A549 (cell line): ENCODE data around the gene NR3C2. TPM values are rescaled to one million over a fixed set of nuclear protein-coding genes. Genes with fewer than 3 reads are reported as not detected.

Source experiments
- ATAC-seq, 2 experiments: fragments of 200-7000 bp in 1 of 2; fragments of >200 bp in 1 of 2; cut with Nextera tagmentation in 1 of 2; cut with Tn5 transposase in 1 of 2; 3 replicates each; pipeline versions ENCODE4 v1.8.0 to v1.9.1; 2018 to 2020; ENCODE audit warnings: mild to moderate bottlenecking in 1 of 2, moderate library complexity in 1 of 2
- CTCF ChIA-PET: fragments of 300-600 bp; sonication (Branson Sonifier 250); formaldehyde crosslinking; extraction: SDS; loops from one replicate; lab custom pipeline; 2021; ENCODE audit warnings: antibody characterized with exemption, inconsistent platforms; lab: Yijun Ruan, JAX
- POLR2A ChIA-PET: fragments of 350-600 bp; formaldehyde crosslinking; extraction: SDS; loops from one replicate; lab custom pipeline; 2021; ENCODE audit warnings: antibody characterized with exemption, inconsistent platforms; lab: Yijun Ruan, JAX
- DNase-seq, 2 experiments: peaks; one replicate each; pipeline versions ENCODE4 v3.0.0 to v3.0.0-alpha.2; 2011 to 2016; ENCODE audit warnings: low read depth in 1 of 2, low spot score in 1 of 2
- FAIRE-seq: peaks from 2 replicates; lab custom pipeline; 2011; peaks lifted over from hg19 to GRCh38; lab: Jason Lieb, UNC
- H3K27ac ChIP-seq, 2 experiments: fragments of >200 bp; sonication (Bioruptor Twin); formaldehyde crosslinking; 3 replicates each; pipeline ENCODE4 v1.5.1; 2016 to 2017
- H3K4me1 ChIP-seq: fragments of >200 bp; sonication (Bioruptor Twin); formaldehyde crosslinking; 3 replicates; pipeline ENCODE4 v1.6.1; 2016
- H3K4me2 ChIP-seq: fragments of >200 bp; sonication (Bioruptor Twin); formaldehyde crosslinking; 3 replicates; pipeline ENCODE4 v1.6.1; 2016
- H3K4me3 ChIP-seq: fragments of >200 bp; sonication (Bioruptor Twin); formaldehyde crosslinking; 3 replicates; pipeline ENCODE4 v1.5.1; 2016
- H3K9me3 ChIP-seq: fragments of >200 bp; sonication (Bioruptor Twin); formaldehyde crosslinking; 3 replicates; pipeline ENCODE4 v1.6.1; 2016
- BHLHE40 ChIP-seq: IDR thresholded peaks from 2 replicates; pipeline ENCODE4 v1.6.1; 2012; ENCODE audit warnings: low read depth, low read length, inconsistent platforms
- CBX8 ChIP-seq: fragments of 200-600 bp; sonication (generic); IDR thresholded peaks from 2 replicates; pipeline ENCODE4 v1.6.1; 2016
- EHF ChIP-seq: fragments of 250-450 bp; sonication (Bioruptor Pico); IDR thresholded peaks from 2 replicates; pipeline ENCODE4 v1.5.0; 2020; ENCODE audit warnings: mild to moderate bottlenecking
- FOXS1 ChIP-seq: fragments of 250-450 bp; sonication (Bioruptor Pico); IDR thresholded peaks from 2 replicates; pipeline ENCODE4 v1.5.0; 2020; ENCODE audit warnings: mild to moderate bottlenecking, moderate library complexity
- HDAC2 ChIP-seq: fragments of 200-600 bp; sonication (generic); IDR thresholded peaks from 2 replicates; pipeline ENCODE4 v1.6.1; 2016
- HEYL ChIP-seq: fragments of 250-450 bp; sonication (Bioruptor Pico); IDR thresholded peaks from 2 replicates; pipeline ENCODE4 v1.8.0; 2021; ENCODE audit warnings: mild to moderate bottlenecking, moderate library complexity
- JUN ChIP-seq, 2 experiments: fragments of >200 bp; sonication (Bioruptor Twin); formaldehyde crosslinking; IDR thresholded peaks; 2 replicates in 1 of 2; 3 replicates in 1 of 2; pipeline ENCODE4 v1.6.1; 2016 to 2017
- MAZ ChIP-seq: fragments of 150-350 bp; IDR thresholded peaks from 2 replicates; pipeline ENCODE4 v1.6.1; 2014; ENCODE audit warnings: antibody characterized with exemption, low read depth, low read length, borderline replicate concordance
- NFE2L2 ChIP-seq: fragments of 150-350 bp; conservative IDR thresholded peaks from 2 replicates; pipeline ENCODE4 v1.6.1; 2014; ENCODE audit warnings: low read length
- NR3C1 ChIP-seq: fragments of >200 bp; sonication (Bioruptor Twin); formaldehyde crosslinking; IDR thresholded peaks from 3 replicates; pipeline ENCODE4 v1.6.1; 2017
- PHF8 ChIP-seq: fragments of 200-600 bp; sonication (generic); IDR thresholded peaks from 2 replicates; pipeline ENCODE4 v1.6.1; 2016; ENCODE audit warnings: low read depth, mild to moderate bottlenecking, antibody characterized with exemption, moderate library complexity, borderline replicate concordance
- POLR2A ChIP-seq: IDR thresholded peaks from 2 replicates; pipeline ENCODE4 v1.6.1; 2012; ENCODE audit warnings: mild to moderate bottlenecking, low read length
- RAD21 ChIP-seq, 2 experiments: fragments of >200 bp in 1 of 2; sonication (Bioruptor Twin) in 1 of 2; formaldehyde crosslinking in 1 of 2; IDR thresholded peaks in 1 of 2; conservative IDR thresholded peaks in 1 of 2; 2 replicates in 1 of 2; 3 replicates in 1 of 2; pipeline ENCODE4 v1.6.1; 2012 to 2018; ENCODE audit warnings: inconsistent platforms in 1 of 2
- RARB ChIP-seq: fragments of 250-450 bp; sonication (Bioruptor Pico); IDR thresholded peaks from 2 replicates; pipeline ENCODE4 v1.8.0; 2021; ENCODE audit warnings: mild to moderate bottlenecking, moderate library complexity
- RFX5 ChIP-seq: fragments of 450-650 bp; IDR thresholded peaks from 2 replicates; pipeline ENCODE4 v1.7.1; 2014; ENCODE audit warnings: antibody characterized with exemption, mild to moderate bottlenecking, moderate library complexity
- TFCP2L1 ChIP-seq: fragments of 250-450 bp; sonication (Bioruptor Pico); IDR thresholded peaks from 2 replicates; pipeline ENCODE4 v1.5.0; 2021; ENCODE audit warnings: mild to moderate bottlenecking
- TP53 ChIP-seq: fragments of 250-450 bp; sonication (Bioruptor Pico); IDR thresholded peaks from 2 replicates; pipeline ENCODE4 v1.5.0; 2021; ENCODE audit warnings: mild to moderate bottlenecking, moderate library complexity
- ZC3H11A ChIP-seq: fragments of 450-650 bp; IDR thresholded peaks from 2 replicates; pipeline ENCODE4 v1.6.1; 2014; ENCODE audit warnings: antibody characterized with exemption, mild to moderate bottlenecking
- ZNF302 ChIP-seq: fragments of 250-450 bp; sonication (Bioruptor Pico); IDR thresholded peaks from 2 replicates; pipeline ENCODE4 v1.9.0; 2021; ENCODE audit warnings: inconsistent platforms, mild to moderate bottlenecking, moderate library complexity
- WGBS: methylation state at CpG from one replicate; pipeline ENCODE4 v1.1.6; 2017; ENCODE audit errors: missing lambda C conversion rate; 5-methylcytosine and 5-hydroxymethylcytosine counted together
- polyA plus RNA-seq, 4 experiments: library from polyadenylated mRNA; depleted of rRNA in 3 of 4; stranded (reverse); fragments of >200 nt; fragmentation: RNase III in 1 of 4; extraction: RNeasy Plus Mini Kit Qiagen cat#74134 plus additional on column Dnase treatment in 1 of 4; gene quantifications; 2 replicates in 3 of 4; 3 replicates in 1 of 4; pipeline ENCODE4 v1.2.3, GENCODE V29; 2011 to 2017
- TF ChIP-seq, protein P1 (sequence below): IDR thresholded peaks from 2 replicates; pipeline ENCODE4 v1.6.1; 2012
- TF ChIP-seq, protein P2 (sequence below): fragments of 450-650 bp; IDR thresholded peaks from 2 replicates; pipeline ENCODE4 v1.6.1; 2014; ENCODE audit warnings: antibody characterized with exemption
- TF ChIP-seq, protein P3 (sequence below): fragments of >200 bp; sonication (Bioruptor Twin); formaldehyde crosslinking; IDR thresholded peaks from 2 replicates; pipeline ENCODE4 v1.6.1; 2016
- TF ChIP-seq, protein P4 (sequence below): fragments of 200-600 bp; sonication (generic); IDR thresholded peaks from 2 replicates; pipeline ENCODE4 v1.6.1; 2016; ENCODE audit warnings: antibody characterized with exemption, mild to moderate bottlenecking, moderate library complexity
- TF ChIP-seq, protein P5 (sequence below): IDR thresholded peaks from 2 replicates; pipeline ENCODE4 v1.6.1; 2012; ENCODE audit warnings: low read depth, borderline replicate concordance
- TF ChIP-seq, protein P6 (sequence below): fragments of >200 bp; sonication (Bioruptor Twin); formaldehyde crosslinking; IDR thresholded peaks from 3 replicates; pipeline ENCODE4 v1.5.1; 2016
- TF ChIP-seq, protein P7 (sequence below): fragments of 250-450 bp; sonication (Bioruptor Pico); IDR thresholded peaks from 2 replicates; pipeline ENCODE4 v1.5.0; 2021; ENCODE audit warnings: mild to moderate bottlenecking, moderate library complexity, borderline replicate concordance
- TF ChIP-seq, protein P8 (sequence below): IDR thresholded peaks from 2 replicates; pipeline ENCODE4 v1.6.1; 2012
- TF ChIP-seq, protein P9 (sequence below): fragments of 250-450 bp; sonication (Bioruptor Pico); IDR thresholded peaks from 2 replicates; pipeline ENCODE4 v1.5.0; 2020; ENCODE audit warnings: low read depth, mild to moderate bottlenecking, moderate library complexity

The NR3C2 gene
- polyA plus RNA-seq, 2 of the 4 experiments (the other 2 are of a cell fraction) = 0.01 to 0.03 TPM

DNA sequence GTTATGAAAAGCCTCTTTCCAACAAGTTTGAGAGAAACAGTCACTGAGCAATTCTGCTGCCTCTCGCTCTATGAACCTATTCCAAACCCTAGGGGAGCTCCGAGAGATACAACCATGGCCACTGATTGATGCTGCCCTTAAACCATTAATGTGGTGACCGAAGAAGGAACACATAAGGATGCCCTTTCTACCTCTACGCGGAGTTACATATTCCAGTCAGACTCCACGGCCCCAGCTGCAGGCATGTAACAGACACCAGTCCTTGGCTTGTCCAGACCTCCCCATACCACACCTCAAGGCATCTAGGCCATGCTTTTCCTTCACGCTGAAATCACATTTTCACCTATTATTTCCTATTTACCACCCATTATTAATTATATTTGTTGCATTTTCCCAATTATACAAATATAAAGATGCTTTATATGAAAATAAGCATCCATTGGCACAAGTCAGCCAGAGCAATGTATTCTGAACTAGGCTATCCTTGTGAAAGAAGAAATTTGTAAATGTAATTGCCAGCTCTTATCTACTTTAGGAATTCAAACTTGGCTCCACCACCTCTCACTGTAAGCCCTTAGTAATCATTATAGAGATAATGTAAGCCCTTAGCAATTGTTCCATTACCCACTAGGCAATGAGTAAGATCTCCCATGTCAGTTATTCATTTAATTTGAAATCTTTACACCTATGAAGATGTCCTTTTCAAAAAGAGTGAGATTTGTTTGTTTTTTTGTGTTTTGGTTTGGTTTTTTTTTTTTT is 338.4 kb downstream of the NR3C2 start:
- no peaks in the 10 kb centered on the region for H3K4me1 ChIP-seq
- TF ChIP-seq HEYL (no peak), PHF8 (no peak), FOXS1 (no peak), ZC3H11A (no peak), NR3C1 (no peak), NFE2L2 (no peak), POLR2A (no peak), TP53 (CRISPR knock-in tag) (no peak), CBX8 (no peak), MAZ (no peak), JUN (IDR thresholded peaks at IDR 0.05) (no peak), RARB (no peak), RAD21 (conservative IDR thresholded peaks at IDR 0.05 in 1 of 2, IDR thresholded peaks at IDR 0.05 in 1 of 2) (no peak), EHF (no peak)
- TF ChIP-seq, protein P1, sequence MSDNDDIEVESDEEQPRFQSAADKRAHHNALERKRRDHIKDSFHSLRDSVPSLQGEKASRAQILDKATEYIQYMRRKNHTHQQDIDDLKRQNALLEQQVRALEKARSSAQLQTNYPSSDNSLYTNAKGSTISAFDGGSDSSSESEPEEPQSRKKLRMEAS = no peak
- TF ChIP-seq, protein P2, sequence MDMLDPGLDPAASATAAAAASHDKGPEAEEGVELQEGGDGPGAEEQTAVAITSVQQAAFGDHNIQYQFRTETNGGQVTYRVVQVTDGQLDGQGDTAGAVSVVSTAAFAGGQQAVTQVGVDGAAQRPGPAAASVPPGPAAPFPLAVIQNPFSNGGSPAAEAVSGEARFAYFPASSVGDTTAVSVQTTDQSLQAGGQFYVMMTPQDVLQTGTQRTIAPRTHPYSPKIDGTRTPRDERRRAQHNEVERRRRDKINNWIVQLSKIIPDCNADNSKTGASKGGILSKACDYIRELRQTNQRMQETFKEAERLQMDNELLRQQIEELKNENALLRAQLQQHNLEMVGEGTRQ = no peak
- TF ChIP-seq, protein P3, sequence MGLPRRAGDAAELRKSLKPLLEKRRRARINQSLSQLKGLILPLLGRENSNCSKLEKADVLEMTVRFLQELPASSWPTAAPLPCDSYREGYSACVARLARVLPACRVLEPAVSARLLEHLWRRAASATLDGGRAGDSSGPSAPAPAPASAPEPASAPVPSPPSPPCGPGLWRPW = no peak
- TF ChIP-seq, protein P4, sequence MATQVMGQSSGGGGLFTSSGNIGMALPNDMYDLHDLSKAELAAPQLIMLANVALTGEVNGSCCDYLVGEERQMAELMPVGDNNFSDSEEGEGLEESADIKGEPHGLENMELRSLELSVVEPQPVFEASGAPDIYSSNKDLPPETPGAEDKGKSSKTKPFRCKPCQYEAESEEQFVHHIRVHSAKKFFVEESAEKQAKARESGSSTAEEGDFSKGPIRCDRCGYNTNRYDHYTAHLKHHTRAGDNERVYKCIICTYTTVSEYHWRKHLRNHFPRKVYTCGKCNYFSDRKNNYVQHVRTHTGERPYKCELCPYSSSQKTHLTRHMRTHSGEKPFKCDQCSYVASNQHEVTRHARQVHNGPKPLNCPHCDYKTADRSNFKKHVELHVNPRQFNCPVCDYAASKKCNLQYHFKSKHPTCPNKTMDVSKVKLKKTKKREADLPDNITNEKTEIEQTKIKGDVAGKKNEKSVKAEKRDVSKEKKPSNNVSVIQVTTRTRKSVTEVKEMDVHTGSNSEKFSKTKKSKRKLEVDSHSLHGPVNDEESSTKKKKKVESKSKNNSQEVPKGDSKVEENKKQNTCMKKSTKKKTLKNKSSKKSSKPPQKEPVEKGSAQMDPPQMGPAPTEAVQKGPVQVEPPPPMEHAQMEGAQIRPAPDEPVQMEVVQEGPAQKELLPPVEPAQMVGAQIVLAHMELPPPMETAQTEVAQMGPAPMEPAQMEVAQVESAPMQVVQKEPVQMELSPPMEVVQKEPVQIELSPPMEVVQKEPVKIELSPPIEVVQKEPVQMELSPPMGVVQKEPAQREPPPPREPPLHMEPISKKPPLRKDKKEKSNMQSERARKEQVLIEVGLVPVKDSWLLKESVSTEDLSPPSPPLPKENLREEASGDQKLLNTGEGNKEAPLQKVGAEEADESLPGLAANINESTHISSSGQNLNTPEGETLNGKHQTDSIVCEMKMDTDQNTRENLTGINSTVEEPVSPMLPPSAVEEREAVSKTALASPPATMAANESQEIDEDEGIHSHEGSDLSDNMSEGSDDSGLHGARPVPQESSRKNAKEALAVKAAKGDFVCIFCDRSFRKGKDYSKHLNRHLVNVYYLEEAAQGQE = no peak
- TF ChIP-seq, protein P5, sequence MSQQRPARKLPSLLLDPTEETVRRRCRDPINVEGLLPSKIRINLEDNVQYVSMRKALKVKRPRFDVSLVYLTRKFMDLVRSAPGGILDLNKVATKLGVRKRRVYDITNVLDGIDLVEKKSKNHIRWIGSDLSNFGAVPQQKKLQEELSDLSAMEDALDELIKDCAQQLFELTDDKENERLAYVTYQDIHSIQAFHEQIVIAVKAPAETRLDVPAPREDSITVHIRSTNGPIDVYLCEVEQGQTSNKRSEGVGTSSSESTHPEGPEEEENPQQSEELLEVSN = no peak
- no peak overlapping the region for H3K27ac ChIP-seq
- no peak overlapping the region for H3K4me3 ChIP-seq
- no peak overlapping the region for H3K4me2 ChIP-seq
- 62% methylated on average over 7 of the region's 7 CpGs for WGBS
- ChIA-PET POLR2A (no interaction called here), CTCF (no interaction called here)
- DNase-seq (no peak), FAIRE-seq (no peak), ATAC-seq (no peak)
- H3K9me3 ChIP-seq = no peaks in the 10 kb centered on the region

DNA sequence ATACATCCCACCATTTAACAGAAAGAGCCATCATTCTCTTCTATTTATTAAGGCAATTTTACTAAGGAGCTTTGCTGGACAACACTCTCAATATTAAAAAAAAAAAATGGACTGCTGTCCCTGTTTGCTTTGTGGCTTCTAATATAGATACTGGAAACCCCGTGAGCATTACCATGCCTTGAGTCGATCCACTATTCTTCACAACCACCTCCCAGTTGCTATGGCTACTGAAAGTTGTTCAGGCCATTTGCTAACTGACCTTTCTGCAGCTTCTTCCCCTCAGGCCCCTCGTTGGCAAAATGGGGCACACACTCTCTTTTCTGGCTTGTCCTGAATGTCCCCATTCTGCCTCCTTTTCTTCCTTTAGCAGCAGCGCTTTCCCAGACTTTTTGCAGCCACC is 340.4 kb downstream of the NR3C2 start:
- H3K27ac ChIP-seq = no peak overlapping the region
- H3K4me1 ChIP-seq = no peaks in the 10 kb centered on the region
- no peak overlapping the region for H3K4me2 ChIP-seq
- DNase-seq = no peak
- WGBS = 50% methylated on average over 4 of the region's 4 CpGs
- TF ChIP-seq HDAC2 = no peak
- no peak for TF ChIP-seq POLR2A
- TF ChIP-seq, protein P6, sequence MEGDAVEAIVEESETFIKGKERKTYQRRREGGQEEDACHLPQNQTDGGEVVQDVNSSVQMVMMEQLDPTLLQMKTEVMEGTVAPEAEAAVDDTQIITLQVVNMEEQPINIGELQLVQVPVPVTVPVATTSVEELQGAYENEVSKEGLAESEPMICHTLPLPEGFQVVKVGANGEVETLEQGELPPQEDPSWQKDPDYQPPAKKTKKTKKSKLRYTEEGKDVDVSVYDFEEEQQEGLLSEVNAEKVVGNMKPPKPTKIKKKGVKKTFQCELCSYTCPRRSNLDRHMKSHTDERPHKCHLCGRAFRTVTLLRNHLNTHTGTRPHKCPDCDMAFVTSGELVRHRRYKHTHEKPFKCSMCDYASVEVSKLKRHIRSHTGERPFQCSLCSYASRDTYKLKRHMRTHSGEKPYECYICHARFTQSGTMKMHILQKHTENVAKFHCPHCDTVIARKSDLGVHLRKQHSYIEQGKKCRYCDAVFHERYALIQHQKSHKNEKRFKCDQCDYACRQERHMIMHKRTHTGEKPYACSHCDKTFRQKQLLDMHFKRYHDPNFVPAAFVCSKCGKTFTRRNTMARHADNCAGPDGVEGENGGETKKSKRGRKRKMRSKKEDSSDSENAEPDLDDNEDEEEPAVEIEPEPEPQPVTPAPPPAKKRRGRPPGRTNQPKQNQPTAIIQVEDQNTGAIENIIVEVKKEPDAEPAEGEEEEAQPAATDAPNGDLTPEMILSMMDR = no peak
- TF ChIP-seq, protein P7, sequence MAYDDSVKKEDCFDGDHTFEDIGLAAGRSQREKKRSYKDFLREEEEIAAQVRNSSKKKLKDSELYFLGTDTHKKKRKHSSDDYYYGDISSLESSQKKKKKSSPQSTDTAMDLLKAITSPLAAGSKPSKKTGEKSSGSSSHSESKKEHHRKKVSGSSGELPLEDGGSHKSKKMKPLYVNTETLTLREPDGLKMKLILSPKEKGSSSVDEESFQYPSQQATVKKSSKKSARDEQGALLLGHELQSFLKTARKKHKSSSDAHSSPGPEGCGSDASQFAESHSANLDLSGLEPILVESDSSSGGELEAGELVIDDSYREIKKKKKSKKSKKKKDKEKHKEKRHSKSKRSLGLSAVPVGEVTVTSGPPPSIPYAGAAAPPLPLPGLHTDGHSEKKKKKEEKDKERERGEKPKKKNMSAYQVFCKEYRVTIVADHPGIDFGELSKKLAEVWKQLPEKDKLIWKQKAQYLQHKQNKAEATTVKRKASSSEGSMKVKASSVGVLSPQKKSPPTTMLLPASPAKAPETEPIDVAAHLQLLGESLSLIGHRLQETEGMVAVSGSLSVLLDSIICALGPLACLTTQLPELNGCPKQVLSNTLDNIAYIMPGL (CRISPR knock-in tag) = no peak
- no peak for TF ChIP-seq BHLHE40
- TF ChIP-seq, protein P8, sequence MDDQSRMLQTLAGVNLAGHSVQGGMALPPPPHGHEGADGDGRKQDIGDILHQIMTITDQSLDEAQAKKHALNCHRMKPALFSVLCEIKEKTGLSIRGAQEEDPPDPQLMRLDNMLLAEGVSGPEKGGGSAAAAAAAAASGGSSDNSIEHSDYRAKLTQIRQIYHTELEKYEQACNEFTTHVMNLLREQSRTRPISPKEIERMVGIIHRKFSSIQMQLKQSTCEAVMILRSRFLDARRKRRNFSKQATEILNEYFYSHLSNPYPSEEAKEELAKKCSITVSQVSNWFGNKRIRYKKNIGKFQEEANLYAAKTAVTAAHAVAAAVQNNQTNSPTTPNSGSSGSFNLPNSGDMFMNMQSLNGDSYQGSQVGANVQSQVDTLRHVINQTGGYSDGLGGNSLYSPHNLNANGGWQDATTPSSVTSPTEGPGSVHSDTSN = no peak
- TF ChIP-seq RFX5 = no peak
- no peak for TF ChIP-seq ZNF302 (CRISPR knock-in tag)
- TF ChIP-seq, protein P9, sequence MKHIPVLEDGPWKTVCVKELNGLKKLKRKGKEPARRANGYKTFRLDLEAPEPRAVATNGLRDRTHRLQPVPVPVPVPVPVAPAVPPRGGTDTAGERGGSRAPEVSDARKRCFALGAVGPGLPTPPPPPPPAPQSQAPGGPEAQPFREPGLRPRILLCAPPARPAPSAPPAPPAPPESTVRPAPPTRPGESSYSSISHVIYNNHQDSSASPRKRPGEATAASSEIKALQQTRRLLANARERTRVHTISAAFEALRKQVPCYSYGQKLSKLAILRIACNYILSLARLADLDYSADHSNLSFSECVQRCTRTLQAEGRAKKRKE (CRISPR knock-in tag) = no peak
- TF ChIP-seq TFCP2L1 (CRISPR knock-in tag) = no peak
- no peaks in the 10 kb centered on the region for H3K9me3 ChIP-seq
- CTCF ChIA-PET = no interaction called here
- POLR2A ChIA-PET = no interaction called here
- ATAC-seq = no peak
- H3K4me3 ChIP-seq = no peak overlapping the region
- no peak for FAIRE-seq
